GM19397 (cell line): ENCODE measurements around the gene SPEF1.
"Not testable (repeated sequence)": the region's sequence is repeated elsewhere in the genome, so short reads cannot be mapped to it uniquely, and the experiment has no call there.

ENCODE experiments used
- ATAC-seq: cut with Tn5 transposase; IDR thresholded peaks from one replicate; pipeline ENCODE4 v1.9.1; 2021; ENCODE audit warnings: mild to moderate bottlenecking, moderate library complexity; ENCODE audit not compliant: unreplicated experiment

The SPEF1 gene

DNA sequence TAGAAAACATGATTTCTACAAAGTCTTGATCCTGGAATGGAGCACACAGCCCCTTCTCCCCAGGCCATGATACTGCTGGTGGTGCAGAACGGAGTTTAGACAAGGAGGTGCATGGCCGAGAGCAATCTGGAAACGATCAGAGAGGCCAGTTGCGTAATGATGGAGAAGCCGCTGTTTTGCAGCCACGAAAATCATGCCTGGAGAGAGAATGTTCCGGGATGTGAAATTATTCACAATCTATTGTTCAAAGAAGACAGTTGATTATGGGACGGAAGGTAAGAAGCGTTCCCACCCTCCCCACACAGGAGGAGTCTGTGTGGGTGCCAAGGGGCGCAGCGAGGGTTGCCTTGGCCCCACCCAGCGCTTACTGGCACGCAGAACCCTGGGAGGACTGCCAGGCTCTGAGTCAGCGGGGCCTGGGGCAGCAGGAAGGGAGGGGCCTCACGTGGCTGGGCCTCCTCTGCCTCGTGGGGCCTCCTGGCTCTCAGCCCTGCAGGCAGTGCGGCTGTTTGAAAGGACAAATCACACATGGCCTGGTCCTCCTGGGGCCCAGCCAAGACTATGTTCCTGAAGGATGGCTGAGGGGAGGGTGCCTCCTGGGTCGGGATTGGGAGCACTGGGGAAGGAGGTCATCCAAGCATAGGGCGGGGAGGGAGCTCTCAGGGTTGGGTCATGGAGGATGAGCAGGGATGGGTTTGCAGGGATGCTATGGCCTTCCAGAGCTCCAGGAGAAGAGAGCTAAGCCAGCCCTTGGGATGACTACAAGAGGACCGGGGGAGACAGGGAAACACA is 30.4 kb upstream of the SPEF1 start:
- ATAC-seq = no peak

DNA sequence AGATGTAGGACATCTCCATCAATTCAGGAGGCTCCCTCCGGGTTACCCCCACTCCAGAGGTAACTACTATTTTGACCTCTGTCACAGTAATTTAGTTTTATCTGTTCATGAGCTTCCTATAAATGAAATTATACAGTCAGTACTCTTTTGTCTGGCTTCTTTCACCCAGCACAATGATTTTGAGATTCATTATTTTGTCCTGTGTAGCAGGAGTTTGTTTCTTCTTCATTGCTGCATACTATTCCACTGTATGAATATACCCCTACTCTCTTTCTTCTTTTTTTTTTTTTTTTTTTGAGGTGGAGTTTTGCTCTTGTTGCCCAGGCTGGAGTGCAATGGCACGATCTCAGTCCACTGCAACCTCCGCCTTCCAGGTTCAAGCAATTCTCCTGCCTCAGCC is 27.3 kb upstream of the SPEF1 start:
- no peak for ATAC-seq

DNA sequence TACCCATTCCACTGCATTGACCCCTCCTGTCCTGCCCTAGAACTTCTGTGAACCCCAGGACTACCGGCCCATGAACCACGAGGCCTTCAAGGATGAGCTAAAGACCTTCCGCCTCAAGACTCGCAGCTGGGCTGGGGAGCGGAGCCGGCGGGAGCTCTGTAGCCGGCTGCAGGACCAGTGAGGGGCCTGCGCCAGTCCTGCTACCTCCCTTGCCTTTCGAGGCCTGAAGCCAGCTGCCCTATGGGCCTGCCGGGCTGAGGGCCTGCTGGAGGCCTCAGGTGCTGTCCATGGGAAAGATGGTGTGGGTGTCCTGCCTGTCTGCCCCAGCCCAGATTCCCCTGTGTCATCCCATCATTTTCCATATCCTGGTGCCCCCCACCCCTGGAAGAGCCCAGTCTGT is 23.5 kb upstream of the SPEF1 start:
- no peak for ATAC-seq

DNA sequence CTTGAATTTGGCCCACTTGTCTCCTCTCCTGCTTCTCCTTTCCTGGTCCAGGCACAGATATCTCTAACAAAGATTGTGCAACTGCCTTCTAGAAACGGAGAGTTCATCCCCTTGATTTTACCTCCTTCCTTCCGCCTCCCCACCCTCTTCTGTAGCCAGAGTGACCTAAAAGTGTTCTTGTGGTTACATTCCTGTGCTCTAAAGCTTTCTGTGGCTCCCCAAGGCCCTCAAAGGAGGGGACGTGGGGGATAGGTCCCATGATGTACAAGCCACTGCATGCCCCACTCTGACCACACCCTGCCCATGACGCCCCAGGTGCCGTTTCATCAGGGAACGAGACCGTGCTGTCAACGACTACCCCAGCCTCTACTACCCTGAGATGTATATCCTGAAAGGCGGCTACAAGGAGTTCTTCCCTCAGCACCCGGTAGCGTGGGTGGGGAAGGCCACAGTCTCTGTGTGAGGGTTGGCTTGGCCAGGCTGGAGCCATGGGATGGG is 23.1 kb upstream of the SPEF1 start:
- no peak for ATAC-seq

DNA sequence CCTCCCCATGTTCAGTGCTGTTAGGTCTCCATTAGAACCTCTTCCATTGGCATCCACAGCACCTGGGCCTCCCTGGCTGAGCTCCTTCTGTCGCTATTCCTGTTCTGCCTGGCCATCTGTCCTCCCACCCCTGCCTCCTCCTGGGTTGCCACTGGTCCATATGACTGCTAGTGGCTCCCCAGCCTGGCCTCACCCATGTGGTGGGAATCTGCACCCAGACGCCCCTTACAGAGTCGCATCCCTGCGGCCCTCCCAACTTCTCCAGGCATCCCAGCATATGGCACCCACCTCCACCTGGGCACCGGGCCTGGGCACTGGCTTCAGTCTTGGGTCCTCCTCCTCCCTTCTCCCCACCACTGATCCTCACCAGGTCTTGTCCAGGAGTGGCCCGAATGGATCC is 22.6 kb upstream of the SPEF1 start:
- ATAC-seq = no peak

DNA sequence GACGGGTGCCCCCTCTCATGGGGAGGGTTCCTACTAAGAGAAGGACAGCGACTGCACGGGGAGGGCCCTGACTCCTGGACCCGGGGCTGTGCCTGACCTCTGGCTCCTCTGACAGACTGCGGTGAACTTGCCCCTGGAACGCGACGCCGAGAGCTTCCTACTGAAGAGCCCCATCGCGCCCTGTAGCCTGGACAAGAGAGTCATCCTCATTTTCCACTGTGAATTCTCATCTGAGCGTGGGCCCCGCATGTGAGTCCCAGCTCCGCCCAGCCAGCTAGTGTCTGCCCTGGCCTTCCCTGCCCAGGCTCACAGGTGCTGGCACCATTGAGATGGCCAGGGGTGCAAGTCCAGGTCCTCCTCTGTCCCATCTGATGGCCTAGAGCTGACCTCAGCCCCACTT is 22.0 kb upstream of the SPEF1 start:
- ATAC-seq = no peak

DNA sequence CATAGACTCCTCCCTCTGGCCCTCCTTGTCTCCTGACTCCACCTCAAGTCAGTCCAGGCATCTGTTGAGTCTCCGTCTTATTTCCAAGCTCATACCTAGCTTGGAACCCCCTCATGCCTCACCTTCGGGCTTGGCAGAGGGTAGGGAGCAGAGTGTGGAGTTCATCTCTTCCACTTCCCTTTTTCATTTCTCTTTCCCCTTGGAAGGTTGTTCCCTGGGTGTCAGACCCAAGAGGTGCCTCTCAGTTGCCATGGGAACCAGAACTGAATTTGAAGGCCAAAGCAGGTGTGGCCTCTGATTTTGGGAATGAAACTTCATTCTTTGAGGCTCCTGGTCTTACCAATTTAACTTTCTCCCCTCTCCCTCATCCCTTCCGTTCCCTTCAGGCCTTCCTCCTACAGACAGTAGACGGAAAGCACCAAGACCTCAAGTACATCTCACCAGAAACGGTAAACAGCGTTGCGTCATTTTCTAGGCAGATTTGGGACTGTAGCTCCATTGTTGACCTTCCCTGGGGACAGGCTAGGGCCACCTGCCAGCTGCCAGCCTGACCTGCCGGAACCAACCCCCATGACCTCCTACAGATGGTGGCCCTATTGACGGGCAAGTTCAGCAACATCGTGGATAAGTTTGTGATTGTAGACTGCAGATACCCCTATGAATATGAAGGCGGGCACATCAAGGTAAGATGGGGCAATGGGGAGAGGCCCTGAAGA is 21.4 kb upstream of the SPEF1 start:
- no peak for ATAC-seq

DNA sequence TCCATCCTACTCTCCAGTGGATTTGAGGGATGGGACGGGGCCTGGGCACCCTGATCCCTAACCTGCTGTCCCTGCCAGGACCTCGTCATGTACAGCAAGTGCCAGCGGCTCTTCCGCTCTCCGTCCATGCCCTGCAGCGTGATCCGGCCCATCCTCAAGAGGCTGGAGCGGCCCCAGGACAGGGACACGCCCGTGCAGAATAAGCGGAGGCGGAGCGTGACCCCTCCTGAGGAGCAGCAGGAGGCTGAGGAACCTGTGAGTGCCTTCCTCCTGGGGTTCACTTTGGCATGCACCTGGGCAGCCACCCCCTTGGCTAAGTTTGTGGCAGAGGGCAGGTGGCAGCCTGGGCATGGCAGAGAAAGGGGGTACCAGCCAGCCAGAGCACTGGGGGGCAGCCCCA is 20.6 kb upstream of the SPEF1 start:
- no peak for ATAC-seq

DNA sequence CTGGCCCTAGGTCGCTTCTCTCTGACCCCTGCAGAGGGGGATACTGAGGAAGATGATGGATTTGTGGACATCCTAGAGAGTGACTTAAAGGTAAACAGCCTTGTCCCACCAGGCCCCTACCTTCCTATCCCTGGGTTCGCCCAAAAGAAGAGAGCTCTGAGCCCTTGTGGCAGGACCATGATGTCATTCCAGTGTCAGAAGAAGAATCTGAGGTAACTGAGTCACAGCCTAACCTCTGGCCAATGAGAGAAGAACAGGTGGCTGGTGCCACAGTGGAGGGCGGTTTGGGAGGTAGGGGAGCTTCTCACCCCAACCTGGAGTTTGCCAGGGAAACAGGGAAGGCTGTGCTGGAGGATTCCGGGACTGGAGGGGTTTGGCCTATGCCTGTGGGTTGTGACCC is 20.1 kb upstream of the SPEF1 start:
- ATAC-seq = no peak

DNA sequence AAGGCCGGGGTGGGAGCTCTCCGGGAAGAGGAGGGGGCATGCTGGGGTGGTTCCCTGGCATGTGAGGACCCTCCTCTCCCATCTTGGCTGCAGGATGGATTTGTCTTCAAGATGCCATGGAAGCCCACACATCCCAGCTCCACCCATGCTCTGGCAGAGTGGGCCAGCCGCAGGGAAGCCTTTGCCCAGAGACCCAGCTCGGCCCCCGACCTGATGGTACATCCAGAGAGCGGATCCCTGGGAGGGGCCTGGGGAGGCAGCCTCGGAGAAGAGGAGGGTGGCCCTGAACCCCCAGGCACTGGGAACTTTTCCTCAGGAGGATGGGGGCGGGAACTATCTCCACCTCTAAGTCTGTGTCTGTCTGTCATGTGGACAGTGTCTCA is 19.6 kb upstream of the SPEF1 start:
- ATAC-seq = no peak

DNA sequence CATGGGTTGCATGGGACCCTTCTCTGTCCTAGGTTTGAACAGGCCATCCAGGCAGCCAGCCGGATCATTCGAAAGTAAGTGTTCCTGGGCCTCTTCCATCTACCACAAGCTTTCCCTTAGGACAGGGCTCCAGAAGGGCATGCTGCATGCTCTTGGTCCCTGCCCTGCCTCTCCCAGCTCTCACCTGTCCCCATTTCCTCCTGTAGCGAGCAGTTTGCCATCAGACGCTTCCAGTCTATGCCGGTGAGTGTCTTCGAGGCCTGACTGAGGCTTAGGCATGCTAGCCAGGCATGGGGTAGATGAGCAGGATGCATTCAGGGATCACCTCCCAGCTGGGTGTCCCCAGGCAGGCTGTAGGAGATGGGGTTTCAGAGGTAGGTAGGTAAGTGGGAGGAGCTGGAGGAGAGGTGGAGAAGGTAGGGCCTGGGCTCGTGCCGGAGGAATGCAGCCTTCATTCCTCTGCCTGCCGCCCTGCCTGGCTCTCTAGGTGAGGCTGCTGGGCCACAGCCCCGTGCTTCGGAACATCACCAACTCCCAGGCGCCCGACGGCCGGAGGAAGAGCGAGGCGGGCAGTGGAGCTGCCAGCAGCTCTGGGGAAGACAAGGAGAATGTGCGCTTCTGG is 19.1 kb upstream of the SPEF1 start:
- no peak for ATAC-seq

DNA sequence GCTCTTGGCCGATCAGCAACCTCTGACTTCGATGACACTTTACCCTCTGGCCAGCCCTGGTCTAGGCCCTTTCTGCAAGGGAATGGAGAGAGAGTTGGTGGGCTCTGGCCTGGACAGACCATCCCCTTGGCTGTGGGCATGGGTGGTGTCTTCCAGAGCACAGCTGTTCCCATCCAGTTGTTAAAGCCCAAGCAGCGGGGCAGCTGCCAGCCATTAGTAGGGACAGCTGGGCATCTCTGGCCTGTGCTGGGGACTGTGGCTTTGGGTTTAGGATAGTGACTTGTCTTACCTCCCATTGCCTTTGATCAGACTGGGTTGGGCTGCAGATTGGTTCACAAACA is 17.6 kb upstream of the SPEF1 start:
- ATAC-seq = no peak

DNA sequence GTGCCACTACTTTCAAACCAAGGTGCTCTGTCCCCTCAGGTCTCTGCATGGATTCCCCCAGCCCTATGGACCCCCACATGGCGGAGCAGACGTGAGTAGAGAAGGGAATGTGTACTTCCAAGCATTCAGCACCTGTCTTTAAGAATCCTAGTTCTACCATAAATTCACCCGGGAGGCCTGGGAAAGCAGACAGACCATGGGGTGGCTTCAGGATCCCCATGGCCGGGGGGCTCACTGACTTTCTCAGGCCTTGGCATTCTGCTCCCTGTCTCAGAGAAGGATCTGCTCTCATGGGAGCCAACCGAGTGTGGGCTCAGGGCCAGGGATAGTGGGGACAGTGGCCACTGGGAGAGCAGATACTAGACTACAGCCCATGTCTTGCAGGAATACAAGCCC is 17.1 kb upstream of the SPEF1 start:
- no peak for ATAC-seq

DNA sequence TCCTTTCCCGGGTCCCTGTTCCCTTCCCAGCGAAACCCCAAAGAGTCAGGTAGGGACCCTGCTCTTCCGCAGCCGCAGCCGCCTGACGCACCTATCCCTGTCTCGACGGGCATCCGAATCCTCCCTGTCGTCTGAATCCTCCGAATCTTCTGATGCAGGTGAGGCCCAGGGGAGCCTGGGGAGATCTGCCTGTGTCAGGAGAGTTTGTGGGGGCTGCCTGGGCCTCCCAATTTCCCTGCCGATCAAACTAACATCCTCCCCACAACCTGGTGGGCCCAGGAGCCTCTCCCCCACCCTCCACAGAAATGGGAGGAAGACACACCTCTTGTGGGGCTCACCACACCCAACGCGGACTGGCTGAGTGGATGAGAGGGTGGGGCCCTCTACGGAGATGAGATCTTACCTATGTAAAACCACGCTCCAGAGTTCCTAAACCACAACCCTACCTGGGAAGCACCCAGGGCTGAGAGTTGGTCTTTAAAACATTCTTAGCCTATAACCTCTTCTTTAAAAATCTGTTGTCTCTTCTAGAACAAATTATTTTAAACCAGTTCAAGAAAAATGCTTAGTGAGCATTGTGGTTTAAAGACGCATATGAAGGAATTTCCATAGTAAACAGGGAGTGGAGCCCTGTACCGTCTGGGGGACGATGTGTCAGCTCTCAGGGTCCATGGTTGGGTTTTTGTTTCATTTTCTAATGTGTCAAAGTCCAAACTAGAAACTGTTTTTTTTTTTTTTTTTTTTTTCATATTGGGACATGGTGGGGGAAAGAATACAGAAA is 16.5 kb upstream of the SPEF1 start:
- no peak for ATAC-seq

DNA sequence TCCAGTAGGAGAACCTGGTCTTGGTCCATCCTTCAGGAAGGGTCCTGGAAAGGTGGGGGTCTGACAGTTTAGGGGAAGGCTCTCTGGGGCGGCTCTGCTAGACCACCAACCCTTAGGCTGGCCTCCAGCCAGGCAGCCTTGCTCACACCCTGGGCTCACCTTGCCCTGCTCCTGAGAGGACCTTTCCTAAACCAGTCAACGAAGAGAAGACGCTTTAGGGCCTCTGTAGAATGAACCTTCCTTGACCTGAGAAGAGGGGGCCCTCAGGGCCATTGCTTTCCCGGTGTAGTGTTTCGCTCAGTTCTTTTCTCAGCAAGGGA is 15.9 kb upstream of the SPEF1 start:
- ATAC-seq = no peak

DNA sequence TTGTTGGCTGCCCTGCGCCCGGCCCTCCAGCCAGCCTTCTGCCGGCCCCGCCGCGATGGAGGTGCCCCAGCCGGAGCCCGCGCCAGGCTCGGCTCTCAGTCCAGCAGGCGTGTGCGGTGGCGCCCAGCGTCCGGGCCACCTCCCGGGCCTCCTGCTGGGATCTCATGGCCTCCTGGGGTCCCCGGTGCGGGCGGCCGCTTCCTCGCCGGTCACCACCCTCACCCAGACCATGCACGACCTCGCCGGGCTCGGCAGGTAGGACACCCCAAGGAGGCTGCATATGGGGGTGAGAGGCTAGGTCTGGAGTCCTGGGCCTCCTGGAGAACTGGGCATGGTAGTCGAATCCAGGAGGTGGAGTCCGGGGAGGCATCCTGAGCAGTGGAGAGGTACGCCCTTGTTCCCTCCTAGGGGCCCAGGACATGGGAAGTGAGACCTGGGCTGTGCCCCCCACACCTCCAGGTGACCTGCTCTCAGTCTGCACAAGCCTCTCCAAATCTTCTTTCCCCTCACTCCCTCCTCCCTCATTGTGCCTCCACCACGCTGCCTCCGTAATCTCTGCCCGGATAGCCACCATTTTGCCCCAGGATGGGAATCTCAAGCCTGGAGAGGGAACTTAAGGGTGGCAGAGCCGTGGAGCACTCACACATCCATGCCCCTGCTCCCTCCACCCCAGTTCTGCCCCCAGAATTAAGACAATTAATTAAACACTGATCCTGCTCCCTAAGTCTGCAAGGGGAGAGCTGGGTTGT is 15.4 kb upstream of the SPEF1 start:
- peak; percentile 6 for ATAC-seq

DNA sequence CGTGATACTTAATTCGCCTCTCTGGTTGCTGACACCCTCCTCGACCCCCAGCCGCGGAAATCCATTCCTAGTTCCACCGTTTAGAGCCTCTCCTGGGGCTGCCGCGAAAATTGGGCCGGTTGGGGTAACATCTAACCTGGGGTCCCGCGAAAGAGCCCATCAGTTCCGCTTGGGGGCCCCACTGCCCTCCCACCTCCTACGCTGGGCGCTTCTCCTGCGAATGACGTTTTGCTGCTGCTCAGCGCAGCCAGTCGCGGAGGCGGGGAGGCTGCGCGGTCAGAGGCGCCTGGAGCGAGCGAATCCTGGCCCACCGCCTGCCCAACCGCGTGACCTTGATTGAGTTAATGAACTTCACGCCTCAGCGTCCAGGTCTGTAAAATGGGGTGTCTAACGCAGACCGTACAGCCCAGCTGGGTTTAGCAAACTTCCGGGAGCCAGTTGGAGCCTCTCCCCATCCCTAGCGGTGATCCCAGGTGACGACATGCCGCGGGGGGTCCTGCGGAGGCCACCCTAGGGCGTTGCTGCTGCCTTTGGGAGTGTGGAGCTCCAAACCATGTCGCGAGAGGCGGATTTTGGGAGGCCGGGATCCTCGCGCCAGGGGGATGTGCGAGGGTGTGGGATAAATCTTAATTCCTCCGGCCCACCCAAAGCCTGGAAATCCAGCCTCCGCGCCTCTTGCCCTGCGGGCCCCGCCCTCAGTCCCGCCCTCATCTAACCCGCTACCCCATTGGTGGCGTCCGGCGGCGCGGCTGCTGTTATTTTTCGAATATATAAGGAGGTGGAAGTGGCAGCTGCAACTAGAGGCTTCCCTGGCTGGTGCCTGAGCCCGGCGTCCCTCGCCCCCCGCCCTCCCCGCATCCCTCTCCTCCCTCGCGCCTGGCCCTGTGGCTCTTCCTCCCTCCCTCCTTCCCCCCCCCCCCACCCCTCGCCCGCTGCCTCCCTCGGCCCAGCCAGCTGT is 14.5 kb upstream of the SPEF1 start, which contains the start of gene CDC25B:
Gene CDC25B, plus strand, starts transcription at position 800 of the 958 bp plus-strand sequence. CDS start 222 bp downstream, outside the sequence.
- ATAC-seq = peak; percentile 67

DNA sequence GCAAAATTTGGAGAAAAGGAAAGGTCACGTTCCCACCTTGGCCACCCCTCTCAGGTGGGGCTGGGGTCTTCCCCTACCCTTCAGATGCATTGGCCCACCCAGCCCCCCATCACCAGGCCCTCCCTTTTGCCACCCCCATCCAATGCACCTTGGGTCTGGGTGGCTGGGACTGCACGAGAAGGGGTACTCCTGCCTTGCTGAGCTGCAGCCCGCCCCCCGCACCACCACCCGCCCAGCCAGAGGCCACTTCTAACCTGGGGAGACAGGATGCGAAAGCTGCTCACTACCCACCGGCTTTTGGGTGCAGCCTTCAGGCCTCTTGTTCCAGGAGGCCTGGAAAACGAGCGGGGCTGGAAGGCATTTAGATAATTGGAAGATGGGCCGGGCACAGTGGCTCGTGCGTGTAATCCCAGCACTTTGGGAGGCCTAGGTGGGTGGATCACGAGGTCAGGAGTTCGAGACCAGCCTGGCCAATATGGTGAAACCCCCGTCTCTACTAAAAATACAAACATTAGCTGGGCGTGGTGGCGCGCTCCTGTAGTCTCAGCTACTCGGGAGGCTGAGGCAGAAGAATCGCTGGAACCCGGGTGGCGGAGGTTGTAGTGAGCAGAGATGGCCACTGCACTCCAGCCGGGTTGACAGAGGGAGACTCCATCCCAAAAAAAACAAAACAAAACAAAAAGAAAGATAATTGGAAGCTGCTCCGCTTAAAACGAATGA is 13.6 kb upstream of the SPEF1 start:
- ATAC-seq = no peak

DNA sequence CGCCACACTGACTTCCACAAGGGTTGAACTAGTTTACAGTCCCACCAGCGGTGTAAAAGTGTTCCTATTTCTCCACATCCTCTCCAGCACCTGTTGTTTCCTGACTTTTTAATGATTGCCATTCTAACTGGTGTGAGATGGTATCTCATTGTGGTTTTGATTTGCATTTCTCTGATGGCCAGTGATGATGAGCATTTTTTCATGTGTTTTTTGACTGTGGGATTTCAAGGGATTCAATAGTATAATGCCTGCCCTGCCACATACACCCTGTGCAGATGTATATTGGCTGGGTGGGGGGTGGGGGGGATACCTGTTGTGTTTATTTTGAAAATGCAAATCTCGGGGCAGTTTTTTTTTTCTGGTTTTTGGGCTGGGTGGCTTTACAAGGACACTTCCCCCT is 12.9 kb upstream of the SPEF1 start:
- not testable (repeated sequence) for ATAC-seq
